Neural progenitor cell (in vitro differentiated cells): ENCODE results near the gene NPTN. TPM values are rescaled to one million over a fixed set of nuclear protein-coding genes. Genes with fewer than 3 reads are reported as not detected.

ENCODE experiments used
- DNase-seq: peaks from one replicate; pipeline ENCODE4 v3.0.0-alpha.2; 2016; ENCODE audit warnings: low spot score
- H2AFZ ChIP-seq: fragments of 200-600 bp; sonication (generic); replicated peaks from 2 replicates; pipeline ENCODE4 v1.6.1; 2016; ENCODE audit warnings: antibody characterized with exemption
- H3F3A ChIP-seq: fragments of 200-600 bp; sonication (generic); 2 replicates; pipeline ENCODE4 v1.6.1; 2016; ENCODE audit warnings: antibody characterized with exemption, low read depth
- H3K27ac ChIP-seq: fragments of 200-600 bp; sonication (generic); 2 replicates; pipeline ENCODE4 v1.5.1; 2016; ENCODE audit warnings: mild to moderate bottlenecking
- H3K27me3 ChIP-seq: fragments of 200-600 bp; sonication (generic); 2 replicates; pipeline ENCODE4 v1.6.1; 2016; ENCODE audit warnings: mild to moderate bottlenecking, moderate library complexity
- H3K36me3 ChIP-seq: fragments of 200-600 bp; sonication (generic); 2 replicates; pipeline ENCODE4 v1.5.1; 2016
- H3K4me1 ChIP-seq: fragments of 200-600 bp; sonication (generic); 2 replicates; pipeline ENCODE4 v1.6.1; 2016; ENCODE audit warnings: mixed run types
- H3K4me2 ChIP-seq: fragments of 200-600 bp; sonication (generic); 2 replicates; pipeline ENCODE4 v1.6.1; 2016
- H3K4me3 ChIP-seq: fragments of 200-600 bp; sonication (generic); 2 replicates; pipeline ENCODE4 v1.5.1; 2016
- H3K79me2 ChIP-seq: fragments of 200-600 bp; sonication (generic); 2 replicates; pipeline ENCODE4 v1.6.1; 2016; ENCODE audit warnings: low read depth
- H3K9ac ChIP-seq: fragments of 200-600 bp; sonication (generic); 2 replicates; pipeline ENCODE4 v1.6.1; 2016
- H3K9me3 ChIP-seq: fragments of 200-600 bp; sonication (generic); 2 replicates; pipeline ENCODE4 v1.5.1; 2016; ENCODE audit warnings: low read depth
- H4K20me1 ChIP-seq: fragments of 200-600 bp; sonication (generic); 2 replicates; pipeline ENCODE4 v1.6.1; 2016; ENCODE audit warnings: low read depth
- H3K27ac Mint-ChIP-seq: 3 replicates; pipeline ENCODE4 v1.8.0; 2021; ENCODE audit warnings: mixed read lengths
- H3K27me3 Mint-ChIP-seq: 2 replicates; pipeline ENCODE4 v1.8.0; 2022; ENCODE audit warnings: low read depth, mild to moderate bottlenecking, inconsistent platforms, moderate library complexity, mixed read lengths; ENCODE audit not compliant: insufficient read depth
- H3K36me3 Mint-ChIP-seq: 3 replicates; pipeline ENCODE4 v1.8.0; 2021; ENCODE audit warnings: mixed read lengths
- H3K4me1 Mint-ChIP-seq: 3 replicates; pipeline ENCODE4 v1.8.0; 2021; ENCODE audit warnings: mixed read lengths
- H3K4me3 Mint-ChIP-seq: 3 replicates; pipeline ENCODE4 v1.8.0; 2021; ENCODE audit warnings: mild to moderate bottlenecking, moderate library complexity, mixed read lengths
- H3K9me3 Mint-ChIP-seq: 3 replicates; pipeline ENCODE4 v1.8.0; 2020; ENCODE audit warnings: mixed read lengths
- CTCF ChIP-seq: fragments of 200-600 bp; sonication (generic); IDR thresholded peaks from 2 replicates; pipeline ENCODE4 v1.5.1; 2017; ENCODE audit warnings: antibody characterized with exemption, mild to moderate bottlenecking
- EZH2 ChIP-seq: fragments of 200-600 bp; sonication (generic); IDR thresholded peaks from 2 replicates; pipeline ENCODE4 v1.6.1; 2017; ENCODE audit warnings: antibody characterized with exemption, mild to moderate bottlenecking, moderate library complexity
- EZH2phosphoT487 ChIP-seq: fragments of 200-600 bp; sonication (generic); IDR thresholded peaks from 2 replicates; pipeline ENCODE4 v1.6.1; 2017; ENCODE audit warnings: antibody characterized with exemption
- total RNA-seq: library from RNA; depleted of rRNA; stranded (reverse); fragments of >200 nt; gene quantifications from 2 replicates; pipeline ENCODE4 v1.2.3, GENCODE V29; 2015; ENCODE audit warnings: low replicate concordance

Gene NPTN
- total RNA-seq, 1 donor from 2014 or later: 110 TPM

- Mint-ChIP-seq H3K36me3 (peaks cover 33% of the 10 kb centered on the region), H3K4me3 (no peak overlapping the region), H3K9me3 (no peaks in the 10 kb centered on the region), H3K27me3 (peaks cover 2% of the 10 kb centered on the region), H3K4me1 (peaks cover 15% of the 10 kb centered on the region), H3K27ac (no peak overlapping the region)
- Histone ChIP-seq H3K27ac (no peak overlapping the region), H3K4me3 (no peak overlapping the region), H3K79me2 (peaks cover 2% of the 10 kb centered on the region), H4K20me1 (peaks cover 14% of the 10 kb centered on the region), H2AFZ (no peak overlapping the region), H3K36me3 (no peaks in the 10 kb centered on the region), H3F3A (no peaks in the 10 kb centered on the region), H3K4me1 (no peaks in the 10 kb centered on the region), H3K4me2 (no peak overlapping the region), H3K9me3 (no peaks in the 10 kb centered on the region), H3K9ac (no peak overlapping the region), H3K27me3 (no peaks in the 10 kb centered on the region)
- DNase-seq: no peak
- TF ChIP-seq EZH2: no peak
- TF ChIP-seq EZH2phosphoT487: no peak
- TF ChIP-seq CTCF: no peak
These were observed 62.7 kb downstream of the NPTN start for GRCh38 chr15:73570355-73571032.

- H3K27me3 Mint-ChIP-seq: peaks cover 4% of the 10 kb centered on the region
- no peaks in the 10 kb centered on the region for H3K4me1 ChIP-seq
- no peak overlapping the region for H3K9ac ChIP-seq
- H3K4me3 Mint-ChIP-seq: no peak overlapping the region
- H3K4me2 ChIP-seq: no peak overlapping the region
- H3K27ac Mint-ChIP-seq: no peak overlapping the region
- TF ChIP-seq CTCF: no peak
- no peak for TF ChIP-seq EZH2
- no peak for TF ChIP-seq EZH2phosphoT487
- H3F3A ChIP-seq: no peaks in the 10 kb centered on the region
- peaks cover 31% of the 10 kb centered on the region for H3K36me3 Mint-ChIP-seq
- no peaks in the 10 kb centered on the region for H3K9me3 Mint-ChIP-seq
- H3K4me1 Mint-ChIP-seq: peaks cover 25% of the 10 kb centered on the region
- no peaks in the 10 kb centered on the region for H3K27me3 ChIP-seq
- no peak overlapping the region for H3K4me3 ChIP-seq
- H3K36me3 ChIP-seq: no peaks in the 10 kb centered on the region
- peaks cover 18% of the 10 kb centered on the region for H4K20me1 ChIP-seq
- no peak for DNase-seq
- no peak overlapping the region for H2AFZ ChIP-seq
- H3K27ac ChIP-seq: no peak overlapping the region
- no peaks in the 10 kb centered on the region for H3K9me3 ChIP-seq
- H3K79me2 ChIP-seq: peaks cover 4% of the 10 kb centered on the region
These were observed 63.8 kb downstream of the NPTN start for GRCh38 chr15:73569361-73569760.

- Histone ChIP-seq H3F3A (no peaks in the 10 kb centered on the region), H3K9me3 (no peaks in the 10 kb centered on the region), H3K27me3 (no peaks in the 10 kb centered on the region), H2AFZ (no peak overlapping the region), H4K20me1 (peaks cover 18% of the 10 kb centered on the region), H3K36me3 (peaks cover under 1% of the 10 kb centered on the region), H3K79me2 (peaks cover 4% of the 10 kb centered on the region), H3K4me1 (no peaks in the 10 kb centered on the region), H3K27ac (no peak overlapping the region), H3K4me2 (no peak overlapping the region), H3K9ac (no peak overlapping the region), H3K4me3 (no peak overlapping the region)
- Mint-ChIP-seq H3K4me1 (peaks cover 30% of the 10 kb centered on the region), H3K9me3 (no peaks in the 10 kb centered on the region), H3K4me3 (no peak overlapping the region), H3K27me3 (peaks cover 4% of the 10 kb centered on the region), H3K27ac (no peak overlapping the region), H3K36me3 (peaks cover 29% of the 10 kb centered on the region)
- TF ChIP-seq EZH2: no peak
- no peak for TF ChIP-seq CTCF
- no peak for TF ChIP-seq EZH2phosphoT487
- no peak for DNase-seq
These were observed 64.5 kb downstream of the NPTN start for GRCh38 chr15:73568564-73569280.
